ENCODE data around the gene SEC14L1. TPM values are rescaled to one million over a fixed set of nuclear protein-coding genes. Genes with fewer than 3 reads are reported as not detected.

Gene SEC14L1
- polyA plus RNA-seq, 4 donors: 83.3 to 103 (median 92.6) TPM

GRCh38 chr17:77186141-77186604 is 45.4 kb downstream of the SEC14L1 start:
- no peak for DNase-seq (ENCODE audit: low read depth in 4 of 4, low spot score in 2 of 4)

GRCh38 chr17:77188084-77189066 is 47.6 kb downstream of the SEC14L1 start:
- DNase-seq (ENCODE audit: low read depth in 4 of 4, low spot score in 2 of 4): no peak

- DNase-seq (ENCODE audit: low read depth in 4 of 4, low spot score in 2 of 4): no peak
Observed at GRCh38 chr17:77189148-77189547, 48.4 kb downstream of the SEC14L1 start.

- DNase-seq (ENCODE audit: low read depth in 4 of 4, low spot score in 2 of 4): no peak
Observed at GRCh38 chr17:77190576-77190975, 49.8 kb downstream of the SEC14L1 start.

- no peak for DNase-seq (ENCODE audit: low read depth in 4 of 4, low spot score in 2 of 4)
Observed at GRCh38 chr17:77191244-77191643, 50.5 kb downstream of the SEC14L1 start.

GRCh38 chr17:77193653-77194052 is 52.9 kb downstream of the SEC14L1 start:
- DNase-seq (ENCODE audit: low read depth in 4 of 4, low spot score in 2 of 4): no peak

GRCh38 chr17:77194179-77194578 is 53.4 kb downstream of the SEC14L1 start:
- DNase-seq (ENCODE audit: low read depth in 4 of 4, low spot score in 2 of 4): no peak

GRCh38 chr17:77196251-77196650 is 55.5 kb downstream of the SEC14L1 start:
- no peak for DNase-seq (ENCODE audit: low read depth in 4 of 4, low spot score in 2 of 4)

- no peak for DNase-seq (ENCODE audit: low read depth in 4 of 4, low spot score in 2 of 4)
Observed at GRCh38 chr17:77197115-77197514, 56.3 kb downstream of the SEC14L1 start.

- DNase-seq (ENCODE audit: low read depth in 4 of 4, low spot score in 2 of 4): no peak
Observed at GRCh38 chr17:77200711-77201110, 59.9 kb downstream of the SEC14L1 start.

- DNase-seq (ENCODE audit: low read depth in 4 of 4, low spot score in 2 of 4): no peak
Observed at GRCh38 chr17:77203436-77203835, 62.7 kb downstream of the SEC14L1 start.

GRCh38 chr17:77203846-77204245 is 63.1 kb downstream of the SEC14L1 start:
- DNase-seq (ENCODE audit: low read depth in 4 of 4, low spot score in 2 of 4): no peak

- no peak for DNase-seq (ENCODE audit: low read depth in 4 of 4, low spot score in 2 of 4)
Observed at GRCh38 chr17:77204536-77204935, 63.8 kb downstream of the SEC14L1 start.

- DNase-seq (ENCODE audit: low read depth in 4 of 4, low spot score in 2 of 4): no peak
Observed at GRCh38 chr17:77205396-77206125, 64.8 kb downstream of the SEC14L1 start.

GRCh38 chr17:77206158-77206956 is 65.6 kb downstream of the SEC14L1 start:
- DNase-seq (ENCODE audit: low read depth in 4 of 4, low spot score in 2 of 4): no peak

- no peak for DNase-seq (ENCODE audit: low read depth in 4 of 4, low spot score in 2 of 4)
Observed at GRCh38 chr17:77207689-77208216, 67.0 kb downstream of the SEC14L1 start.

GRCh38 chr17:77208217-77208808 is 67.5 kb downstream of the SEC14L1 start:
- no peak for DNase-seq (ENCODE audit: low read depth in 4 of 4, low spot score in 2 of 4)

GRCh38 chr17:77208856-77209255 is 68.1 kb downstream of the SEC14L1 start:
- DNase-seq (ENCODE audit: low read depth in 4 of 4, low spot score in 2 of 4): no peak

- DNase-seq (ENCODE audit: low read depth in 4 of 4, low spot score in 2 of 4): no peak
Observed at GRCh38 chr17:77209330-77209748, 68.6 kb downstream of the SEC14L1 start.

GRCh38 chr17:77210331-77210730 is 69.6 kb downstream of the SEC14L1 start:
- DNase-seq (ENCODE audit: low read depth in 4 of 4, low spot score in 2 of 4): no peak
